Testis (tissue), 2 donors: ENCODE measurements around the gene SNRPD1.
"Not testable (repeated sequence)": the region's sequence is repeated elsewhere in the genome, so short reads cannot be mapped to it uniquely, and the experiment has no call there.

Experiments used
- CTCF ChIP-seq, 3 experiments: fragments of 450-650 bp in 2 of 3; fragments of 200-600 bp in 1 of 3; sonication (generic) in 1 of 3; IDR thresholded peaks; one replicate each; pipeline ENCODE4 v1.5.1; 2016 to 2019; ENCODE audit warnings: antibody characterized with exemption in 3 of 3, mild to moderate bottlenecking in 2 of 3, moderate library complexity in 1 of 3
- POLR2A ChIP-seq: fragments of 450-650 bp; IDR thresholded peaks from one replicate; pipeline ENCODE4 v1.6.1; 2017; ENCODE audit warnings: antibody characterized with exemption, mild to moderate bottlenecking, moderate library complexity

- TF ChIP-seq CTCF (IDR thresholded peaks at IDR 0.05); POLR2A: not testable (repeated sequence)
Observed at GRCh38 chr18:21611401-21612124, 551 bp upstream of the SNRPD1 start.
